ENCODE data around the gene N4BP2L2. TPM values are rescaled to one million over a fixed set of nuclear protein-coding genes. Genes with fewer than 3 reads are reported as not detected.
A peak's percentile ranks its signal among the peaks of the same experiment; 100 is the strongest.

The N4BP2L2 gene
- total and polyA plus RNA-seq, 9 of the 15 experiments (the other 6 are each of a cell fraction or from before 2014, with no cell fraction given): 33.9 to 76.4 (median 48.7) TPM

DNA sequence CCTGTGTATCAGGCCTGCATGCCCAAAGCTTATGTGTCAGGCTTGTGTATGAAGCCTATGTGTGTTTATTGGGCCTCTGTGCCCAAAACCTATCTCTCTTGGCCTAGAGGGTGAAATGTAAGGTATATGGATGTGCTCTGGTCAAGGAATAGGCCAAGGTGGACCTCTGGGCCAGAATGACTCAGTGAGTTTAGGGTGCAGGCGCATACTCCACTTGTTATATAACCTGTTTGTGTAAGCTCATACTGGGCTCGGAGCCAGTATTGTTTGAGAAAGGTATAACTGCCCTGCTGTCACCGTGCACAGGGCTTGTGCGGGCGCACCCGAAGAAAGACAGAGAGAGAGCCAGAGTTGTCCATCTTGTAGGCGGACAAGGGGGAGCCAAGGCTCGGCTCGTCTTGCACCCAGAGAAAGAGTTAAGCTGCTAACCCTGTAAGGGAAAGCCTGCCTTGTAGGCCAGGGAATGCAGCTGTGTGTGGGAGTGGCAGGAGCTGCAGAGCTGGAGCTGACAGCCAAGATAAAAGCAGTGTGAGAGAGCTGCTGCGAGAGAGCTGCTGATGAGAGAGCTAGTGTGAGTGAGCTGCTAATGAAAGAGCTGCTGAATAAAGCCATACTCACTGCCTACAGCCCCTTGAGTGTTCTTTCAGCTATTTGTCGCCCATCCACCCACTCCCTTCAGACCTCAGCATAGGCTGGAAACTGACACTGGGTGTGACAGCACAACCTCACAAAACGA, 67.2 kb downstream of the N4BP2L2 start (continued):
- TF ChIP-seq SMAD3 (CRISPR knock-in tag; conservative IDR thresholded peaks at IDR 0.05) (no peak), ZKSCAN1 (IDR thresholded peaks at IDR 0.05; ENCODE audit: low read depth, low read length) (no peak), ZNF518B (CRISPR knock-in tag; IDR thresholded peaks at IDR 0.05) (no peak), XRCC4 (IDR thresholded peaks at IDR 0.05; ENCODE audit: extremely low read depth, insufficient read depth, insufficient read length) (no peak), PRPF4 (IDR thresholded peaks at IDR 0.05; ENCODE audit: insufficient read depth, low read depth, low read length, poor library complexity, severe bottlenecking) (no peak), PHTF2 (CRISPR knock-in tag; IDR thresholded peaks at IDR 0.05) (no peak), COPS2 (conservative IDR thresholded peaks at IDR 0.05) (no peak), NBN (IDR thresholded peaks at IDR 0.05; ENCODE audit: low read depth) (no peak), ZNF217 (CRISPR knock-in tag; IDR thresholded peaks at IDR 0.05) (no peak), ZNF584 (CRISPR knock-in tag; IDR thresholded peaks at IDR 0.05; ENCODE audit: low read depth) (no peak), TARDBP (IDR thresholded peaks at IDR 0.05) (no peak), ZFP30 (CRISPR knock-in tag; IDR thresholded peaks at IDR 0.05; ENCODE audit: borderline replicate concordance) (no peak), TFAP4 (CRISPR knock-in tag; IDR thresholded peaks at IDR 0.05; ENCODE audit: borderline replicate concordance) (peak; percentile 71), ZKSCAN8 (CRISPR knock-in tag; IDR thresholded peaks at IDR 0.05) (no peak), CTCFL (IDR thresholded peaks at IDR 0.05; ENCODE audit: borderline replicate concordance, insufficient read depth, low read depth, low read length, poor library complexity, severe bottlenecking) (no peak), CBX8 (IDR thresholded peaks at IDR 0.05; ENCODE audit: borderline replicate concordance, extremely low read depth, low read depth, low read length, poor library complexity, severe bottlenecking) (no peak), ZNF282 (CRISPR knock-in tag; IDR thresholded peaks at IDR 0.05) (no peak), PHB (CRISPR knock-in tag; IDR thresholded peaks at IDR 0.05) (no peak), ZFP1 (CRISPR knock-in tag; IDR thresholded peaks at IDR 0.05) (no peak), BACH1 (tag; IDR thresholded peaks at IDR 0.05) (no peak)
- TF ChIP-seq, protein P1, sequence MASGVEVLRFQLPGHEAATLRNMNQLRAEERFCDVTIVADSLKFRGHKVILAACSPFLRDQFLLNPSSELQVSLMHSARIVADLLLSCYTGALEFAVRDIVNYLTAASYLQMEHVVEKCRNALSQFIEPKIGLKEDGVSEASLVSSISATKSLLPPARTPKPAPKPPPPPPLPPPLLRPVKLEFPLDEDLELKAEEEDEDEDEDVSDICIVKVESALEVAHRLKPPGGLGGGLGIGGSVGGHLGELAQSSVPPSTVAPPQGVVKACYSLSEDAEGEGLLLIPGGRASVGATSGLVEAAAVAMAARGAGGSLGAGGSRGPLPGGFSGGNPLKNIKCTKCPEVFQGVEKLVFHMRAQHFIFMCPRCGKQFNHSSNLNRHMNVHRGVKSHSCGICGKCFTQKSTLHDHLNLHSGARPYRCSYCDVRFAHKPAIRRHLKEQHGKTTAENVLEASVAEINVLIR (CRISPR knock-in tag; IDR thresholded peaks at IDR 0.05): no peak
